ENCODE results near the gene ATP11A.

The ATP11A gene

GRCh38 chr13:112899281-112900225 lies 209.7 kb downstream of the ATP11A start:
- no peak for DNase-seq

GRCh38 chr13:112900226-112900600 lies 210.4 kb downstream of the ATP11A start:
- no peak for DNase-seq

GRCh38 chr13:112900691-112901091 lies 210.9 kb downstream of the ATP11A start:
- no peak for DNase-seq

GRCh38 chr13:112902101-112902651 lies 212.3 kb downstream of the ATP11A start:
- no peak for DNase-seq

- no peak for DNase-seq
Measured at GRCh38 chr13:112902669-112903068, 212.8 kb downstream of the ATP11A start.

- no peak for DNase-seq
Measured at GRCh38 chr13:112903071-112903577, 213.3 kb downstream of the ATP11A start.

DNA sequence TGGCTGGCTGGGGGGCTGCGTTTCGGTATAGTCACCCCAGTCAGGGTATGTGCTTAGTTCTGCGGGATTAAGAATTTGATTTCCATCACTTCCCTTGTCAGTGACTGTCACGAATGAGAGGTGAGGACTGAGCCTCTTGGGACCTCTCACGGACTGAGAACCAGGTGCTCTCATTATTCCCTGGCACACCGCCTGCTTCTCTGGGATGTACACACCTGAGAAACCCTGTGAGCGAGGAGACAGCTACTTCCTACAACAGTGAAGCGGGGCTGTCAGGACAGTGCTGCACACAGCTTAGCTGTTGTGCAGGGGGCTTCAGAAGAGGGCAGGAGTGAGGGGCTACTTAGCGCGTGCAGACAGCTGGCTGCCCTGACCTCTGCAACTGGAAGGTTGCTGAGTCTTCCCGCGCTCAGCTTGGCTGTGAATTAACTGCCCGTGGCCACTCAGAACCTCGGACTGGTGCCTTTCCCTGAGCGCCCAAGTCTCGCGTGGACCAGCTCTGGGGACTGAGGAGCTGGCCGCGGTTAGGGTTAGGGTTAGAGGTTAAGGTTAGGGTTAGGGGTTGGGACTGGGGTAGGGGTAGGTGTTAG lies 213.9 kb downstream of the ATP11A start:
- no peak for DNase-seq

DNA sequence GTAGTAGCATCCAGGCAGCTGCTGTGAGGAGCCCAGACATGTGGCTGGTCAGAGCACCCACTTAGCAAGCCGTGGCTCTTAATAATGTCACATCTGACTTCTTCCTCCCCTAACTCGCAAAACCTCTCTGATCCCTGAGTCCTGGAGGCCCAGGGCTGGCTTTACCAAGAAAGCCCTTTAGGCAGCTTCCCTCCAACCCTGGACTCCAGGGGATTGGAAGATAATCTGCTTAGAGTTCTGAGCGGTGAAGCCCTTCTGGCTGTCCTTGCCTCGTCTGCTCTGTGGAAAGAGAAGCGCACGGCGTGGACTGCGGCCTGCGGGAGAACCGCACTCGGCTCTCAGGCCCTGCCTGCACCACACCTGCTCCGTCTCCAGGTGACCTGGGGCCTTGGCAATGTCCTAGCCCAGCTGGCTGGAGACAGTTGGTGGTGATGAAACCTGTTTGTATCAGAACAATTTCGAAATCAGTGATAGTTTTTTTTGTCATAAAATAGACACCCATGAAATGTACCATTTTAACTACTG lies 214.7 kb downstream of the ATP11A start:
- DNase-seq: no peak

- DNase-seq: no peak
Measured at GRCh38 chr13:112905086-112905485, 215.2 kb downstream of the ATP11A start.

GRCh38 chr13:112905619-112905989 lies 215.8 kb downstream of the ATP11A start:
- DNase-seq: no peak

DNA sequence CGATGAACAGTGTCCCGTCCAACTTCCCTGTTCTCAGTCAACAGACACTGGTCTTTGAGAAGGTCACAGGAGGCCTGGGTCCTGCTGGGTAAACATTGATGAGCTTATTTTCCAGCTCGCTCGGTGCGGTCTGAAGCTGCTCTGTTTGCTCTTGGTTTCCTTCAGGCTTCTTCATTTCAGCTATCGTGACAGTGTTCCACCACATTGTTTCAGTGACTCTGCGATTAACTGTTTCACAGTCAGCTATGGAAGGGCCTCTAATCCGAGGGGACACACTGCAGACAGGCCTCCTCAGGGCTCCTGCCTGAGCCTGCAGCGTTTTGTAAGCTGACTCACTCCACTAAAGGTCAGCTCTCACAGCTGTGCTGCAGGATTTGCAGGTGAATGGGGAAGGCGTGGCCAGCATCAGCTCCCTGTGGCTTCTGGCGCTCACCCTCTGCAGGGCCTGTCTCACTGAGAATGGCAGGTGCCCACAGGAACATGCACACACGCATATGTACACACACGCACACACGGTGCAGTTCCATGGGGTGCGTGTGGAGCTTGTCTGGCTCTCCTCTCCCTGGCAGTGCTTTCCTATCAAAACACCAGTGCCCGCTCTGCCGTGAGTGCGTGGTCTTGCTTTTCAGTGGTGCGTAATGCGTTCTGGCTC lies 216.3 kb downstream of the ATP11A start:
- DNase-seq: no peak

GRCh38 chr13:112907286-112907685 lies 217.4 kb downstream of the ATP11A start:
- DNase-seq: no peak

DNA sequence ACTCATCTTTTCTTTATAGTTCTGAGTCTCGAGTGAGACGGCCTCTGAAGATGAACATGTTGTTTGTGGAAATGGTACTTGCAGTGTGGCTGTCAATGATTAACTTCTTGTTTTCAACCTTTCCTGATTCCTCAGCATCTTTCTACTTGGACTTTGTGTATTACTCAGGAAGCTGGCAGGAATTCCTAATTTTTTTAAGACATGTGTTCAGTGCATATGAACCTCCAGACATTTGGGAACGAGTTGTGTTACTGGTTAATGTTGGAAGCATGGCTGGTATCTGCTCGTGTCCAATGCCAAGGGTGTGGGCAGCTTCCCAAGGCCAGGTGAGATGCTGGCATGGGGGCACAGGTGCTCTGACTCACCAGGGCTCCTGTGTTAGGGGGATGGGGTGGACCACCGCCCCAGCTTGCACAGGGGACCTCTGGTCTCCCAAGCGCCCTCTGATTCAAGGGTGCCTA lies 218.1 kb downstream of the ATP11A start:
- no peak for DNase-seq

GRCh38 chr13:112908342-112908741 lies 218.5 kb downstream of the ATP11A start:
- no peak for DNase-seq

DNA sequence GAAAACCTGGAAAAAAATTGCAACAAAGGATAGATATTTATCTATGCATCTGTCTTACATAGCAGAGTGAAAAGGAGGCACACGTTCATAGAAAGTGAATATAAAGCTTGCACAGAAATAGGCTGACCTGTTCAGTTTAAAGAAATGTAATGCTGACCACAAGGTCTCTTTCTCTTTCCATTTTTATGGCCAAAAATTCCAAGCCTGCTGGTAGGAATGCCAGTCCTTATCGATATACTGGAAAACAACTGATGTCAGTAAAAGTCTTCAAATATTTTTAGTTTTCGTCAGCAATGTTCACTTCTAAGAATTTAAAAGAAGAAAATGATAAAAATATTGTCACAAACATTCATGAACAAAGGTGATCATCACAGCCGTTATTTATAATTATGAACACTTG lies 220.2 kb downstream of the ATP11A start:
- no peak for DNase-seq

GRCh38 chr13:112910616-112911280 lies 220.9 kb downstream of the ATP11A start:
- DNase-seq: no peak

DNA sequence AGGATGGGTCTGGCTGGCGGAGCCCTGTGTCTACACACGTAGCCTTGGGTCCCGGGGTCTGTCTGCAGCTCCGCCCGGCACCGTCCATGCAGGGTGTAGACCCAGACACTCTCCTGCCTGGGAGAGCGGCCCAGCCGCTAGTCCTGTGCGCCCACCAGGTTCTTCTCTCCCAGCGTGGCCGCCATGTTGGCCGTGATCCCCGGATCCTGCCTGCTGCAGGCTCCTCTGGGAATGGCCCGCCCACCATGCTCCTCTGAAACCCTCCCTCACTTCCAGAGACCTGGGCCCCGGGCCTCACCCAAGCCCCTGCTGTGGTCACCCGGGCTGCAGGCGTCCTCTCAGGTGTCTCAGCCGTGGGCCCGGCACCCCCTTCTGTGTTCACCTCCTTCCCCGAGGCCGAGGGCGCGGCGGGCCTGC lies 221.5 kb downstream of the ATP11A start:
- no peak for DNase-seq

GRCh38 chr13:112911883-112912282 lies 222.0 kb downstream of the ATP11A start:
- no peak for DNase-seq

DNA sequence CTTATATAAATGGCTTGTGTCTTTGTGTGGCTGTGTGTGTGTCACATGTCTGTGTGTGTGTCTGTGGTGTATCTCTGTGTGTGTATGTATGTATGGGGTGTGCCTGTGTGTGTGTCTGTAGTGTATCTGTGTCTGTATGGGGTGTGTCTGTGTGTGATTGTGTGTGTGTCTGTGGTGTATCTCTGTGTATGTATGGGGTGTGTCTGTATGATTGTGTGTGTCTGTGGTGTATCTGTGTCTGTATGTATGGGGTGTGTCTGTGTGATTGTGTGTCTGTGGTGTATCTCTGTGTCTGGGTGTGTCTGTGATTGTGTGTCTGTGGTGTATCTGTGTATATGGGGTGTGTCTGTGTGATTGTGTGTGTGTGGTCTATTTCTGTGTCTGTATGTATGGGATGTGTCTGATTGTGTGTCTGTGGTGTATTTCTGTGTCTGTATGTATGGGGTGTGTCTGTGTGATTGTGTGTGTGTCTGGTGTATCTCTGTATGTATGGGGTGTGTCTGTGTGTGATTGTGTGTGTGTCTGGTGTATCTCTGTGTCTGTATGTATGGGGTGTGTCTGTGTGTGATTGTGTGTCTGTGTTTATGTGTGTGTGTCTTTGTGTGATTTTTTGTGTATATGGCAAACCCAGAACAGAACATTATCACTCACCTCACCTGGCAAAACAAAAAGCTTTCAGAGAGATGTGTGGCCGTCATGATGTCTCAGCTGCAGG lies 223.0 kb downstream of the ATP11A start:
- DNase-seq: no peak

DNA sequence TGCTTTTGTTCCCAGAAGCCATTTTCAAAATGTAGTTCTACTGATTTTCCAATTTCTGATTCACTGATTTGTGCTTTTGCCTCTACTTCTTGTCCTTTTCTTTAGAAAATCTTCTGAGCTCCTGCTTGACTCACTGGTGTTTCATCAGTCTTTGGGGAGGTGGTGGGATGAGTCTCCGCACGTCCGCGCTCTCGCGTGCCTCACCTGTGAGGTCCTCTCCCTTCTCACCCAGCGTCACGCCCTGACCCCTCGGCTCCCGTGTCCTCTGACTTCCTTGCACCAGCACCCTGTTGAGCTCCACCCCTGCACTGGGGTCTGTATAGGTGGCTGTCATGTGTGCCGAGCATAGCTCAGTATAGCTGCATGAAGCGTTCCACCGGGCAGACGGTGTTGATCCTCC lies 226.5 kb downstream of the ATP11A start:
- no peak for DNase-seq

GRCh38 chr13:112917056-112917664 lies 227.3 kb downstream of the ATP11A start:
- DNase-seq: no peak
